HG03097 (cell line): Measurements from ENCODE around the gene NEK6.

Source experiments
- ATAC-seq: cut with Tn5 transposase; IDR thresholded peaks from one replicate; pipeline ENCODE4 v1.9.1; 2021; ENCODE audit not compliant: unreplicated experiment, low FRiP score

NEK6 gene

DNA sequence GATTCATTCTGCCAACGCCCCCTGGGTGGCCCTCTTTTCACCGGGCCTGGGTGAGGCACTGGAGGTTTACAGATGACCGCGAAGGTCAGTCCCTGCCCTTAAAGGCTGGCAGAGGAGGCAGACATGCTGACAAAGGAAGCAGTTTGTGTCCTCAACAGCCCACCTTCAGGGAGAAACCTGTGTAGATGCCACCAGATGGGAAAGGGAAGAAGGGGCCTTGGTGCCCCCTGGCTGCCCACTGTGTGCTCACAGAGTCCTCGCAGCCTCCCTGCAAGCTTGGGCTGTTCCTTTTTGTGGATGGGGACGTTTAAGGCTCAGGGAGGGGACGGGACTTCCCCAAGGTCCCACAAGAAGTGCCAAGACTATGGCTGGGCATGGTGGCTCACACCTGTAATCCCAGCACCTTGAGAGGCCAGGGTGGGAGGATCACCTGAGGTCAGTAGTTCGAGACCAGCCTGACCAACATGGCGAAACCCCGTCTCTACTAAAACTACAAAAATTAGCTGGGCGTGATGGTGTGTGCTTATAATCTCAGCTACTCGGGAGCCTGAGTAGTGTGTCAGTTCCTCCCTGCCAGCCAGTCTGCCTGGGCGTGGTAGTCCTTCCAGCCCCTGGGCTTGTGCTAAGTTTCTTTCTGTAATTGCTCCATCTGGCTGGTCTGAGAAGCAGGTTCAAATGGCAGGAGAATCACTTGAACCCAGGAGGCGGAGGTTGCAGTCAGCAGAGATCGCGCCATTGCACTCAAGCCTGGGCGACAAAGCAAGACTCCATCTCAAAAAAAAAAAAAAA, 36.2 kb downstream of the NEK6 start:
- ATAC-seq: no peak

DNA sequence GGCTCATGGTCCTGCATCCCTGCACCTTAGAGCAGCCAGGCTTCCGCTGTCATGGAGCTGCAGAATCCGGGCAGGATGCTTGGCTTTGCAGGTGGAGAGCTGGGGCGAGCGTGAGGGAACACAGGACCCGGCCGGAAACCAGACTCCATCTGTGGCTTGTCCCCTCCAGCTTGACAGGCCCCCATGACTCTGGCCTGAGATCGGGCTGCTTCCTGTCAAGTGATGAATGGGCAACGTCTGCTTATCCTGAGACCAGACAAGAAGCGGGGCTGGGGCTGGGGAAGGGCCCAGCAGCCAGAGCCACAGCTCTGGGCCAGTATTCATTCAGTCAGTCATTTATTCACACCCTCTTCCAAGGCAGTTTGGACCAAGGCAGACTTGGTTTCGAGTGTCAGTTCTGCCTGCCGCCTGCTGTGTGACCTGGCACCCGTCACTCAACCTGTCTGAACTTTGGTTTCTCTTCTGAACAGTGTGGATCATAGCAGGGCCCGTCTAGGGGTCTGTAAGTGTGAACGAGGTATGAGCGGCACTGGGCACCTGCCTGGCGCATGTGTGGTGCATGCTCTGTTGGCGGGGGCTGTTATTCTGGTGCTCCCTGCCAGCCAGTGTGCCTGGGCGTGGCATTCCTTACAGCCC, 37.5 kb downstream of the NEK6 start:
- ATAC-seq: no peak

DNA sequence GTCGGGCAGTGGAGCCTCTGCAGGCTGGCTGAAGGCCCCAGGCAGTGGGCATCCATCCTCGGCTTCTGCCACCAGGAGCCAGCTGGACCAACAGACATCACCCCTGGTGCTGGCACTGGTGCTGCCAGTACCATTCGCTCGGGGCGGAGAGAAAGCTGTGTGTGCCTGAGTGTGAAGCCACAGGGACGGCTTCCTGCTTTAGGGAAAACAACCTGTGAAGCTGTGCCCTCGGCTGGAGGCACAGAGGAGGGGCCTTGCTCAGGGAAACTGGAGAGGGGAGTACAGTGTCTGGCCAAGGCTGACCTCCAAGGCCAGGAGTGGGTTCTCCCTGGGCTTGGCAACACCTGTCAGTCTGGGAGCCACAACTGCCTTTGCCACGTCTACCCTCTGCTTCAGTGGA, 38.3 kb downstream of the NEK6 start:
- ATAC-seq: no peak

GRCh38 chr9:124296796-124297550, 39.2 kb downstream of the NEK6 start:
- no peak for ATAC-seq

DNA sequence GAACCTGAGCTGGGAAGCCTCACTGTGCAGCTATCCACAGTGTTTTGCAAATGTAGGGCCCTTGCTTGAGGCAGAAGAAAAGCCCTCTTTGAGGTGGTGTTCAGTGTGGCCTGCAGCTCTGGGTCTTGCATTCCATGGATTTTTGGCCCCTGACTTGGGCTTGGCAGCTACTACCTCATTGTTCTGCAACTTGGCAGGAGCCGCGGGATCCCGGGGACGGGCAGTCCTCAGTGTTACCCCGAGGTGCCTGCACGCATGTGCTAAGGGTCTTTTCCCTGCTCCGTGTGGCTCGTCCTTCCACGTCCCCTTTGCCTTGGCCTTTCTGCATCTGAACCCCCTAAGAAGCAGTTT, 39.8 kb downstream of the NEK6 start:
- no peak for ATAC-seq

- no peak for ATAC-seq
Observed at GRCh38 chr9:124297915-124298645, 40.3 kb downstream of the NEK6 start.

DNA sequence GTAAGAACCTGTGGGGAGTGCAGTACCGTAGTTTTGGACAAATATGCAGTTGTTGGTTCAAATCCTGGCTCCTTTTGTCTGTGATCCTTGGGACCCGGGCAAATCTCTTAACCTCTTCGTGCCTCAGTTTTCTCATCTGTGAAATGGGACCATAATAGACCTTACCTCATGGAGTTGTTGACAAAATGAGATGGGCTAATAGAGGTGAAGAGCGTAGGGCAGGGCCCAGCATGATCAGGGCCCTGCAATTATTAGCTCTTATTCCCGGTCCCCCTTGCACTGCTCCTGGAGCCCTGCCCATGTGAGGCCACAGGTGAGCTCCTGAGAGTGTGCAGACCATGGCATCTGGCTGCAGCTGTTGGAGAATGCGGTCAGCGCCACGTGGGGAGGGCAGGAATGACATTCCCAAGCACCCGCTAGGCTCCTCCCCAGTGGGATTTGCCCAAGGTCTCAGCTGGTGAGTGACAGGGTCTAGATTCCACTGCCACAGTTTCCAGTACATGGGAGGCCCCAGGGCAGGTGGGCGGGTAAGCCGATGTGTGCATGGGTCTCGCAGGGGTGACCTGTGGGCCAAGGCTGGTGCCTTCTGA, 41.0 kb downstream of the NEK6 start:
- no peak for ATAC-seq

DNA sequence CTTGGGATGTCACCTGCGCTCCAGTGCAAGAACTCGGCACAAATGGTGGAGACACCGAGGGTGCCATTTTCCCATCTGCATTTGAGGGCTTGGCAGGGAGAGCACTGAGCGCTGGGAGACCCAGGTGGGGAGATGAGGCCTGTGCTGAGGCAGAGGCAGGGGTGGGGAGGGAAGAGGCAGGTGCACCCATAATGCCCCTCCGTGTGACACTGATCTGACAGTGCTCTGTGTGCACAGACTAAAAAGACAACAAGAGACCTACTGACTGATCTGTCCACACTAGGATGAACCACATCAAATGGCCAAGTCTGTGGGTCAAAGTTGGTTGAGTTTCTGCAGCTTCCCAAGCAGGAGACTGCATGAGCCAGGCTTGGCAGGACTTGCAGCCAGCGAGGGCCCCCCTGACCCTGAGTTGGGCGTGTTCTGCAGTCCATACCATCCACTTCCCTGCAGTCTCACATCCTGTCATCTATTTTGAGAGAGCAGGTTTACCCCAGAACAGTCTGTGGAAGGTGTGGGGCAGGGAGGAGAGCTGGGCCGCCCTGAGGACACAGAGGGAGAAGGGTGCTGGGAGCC, 41.9 kb downstream of the NEK6 start:
- ATAC-seq: no peak

DNA sequence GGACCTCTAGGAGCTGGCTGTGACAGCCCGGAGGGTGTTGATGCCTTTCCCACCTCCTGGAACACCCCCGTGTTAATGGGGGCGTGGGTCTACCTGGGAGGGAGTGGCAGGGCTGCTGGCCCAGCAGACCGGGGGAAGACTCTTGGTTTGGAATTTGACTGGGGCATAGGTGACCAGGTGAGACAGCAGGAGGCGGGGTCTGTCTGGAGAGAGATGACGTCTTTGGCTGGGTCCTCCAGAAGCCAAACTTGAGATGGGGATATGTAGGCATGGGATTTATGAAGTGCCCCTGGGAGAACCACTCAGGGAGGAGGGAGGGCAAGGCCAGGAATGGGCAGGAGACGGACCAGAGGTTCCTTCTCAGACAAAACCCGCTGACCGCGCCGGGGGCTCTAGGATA, 42.6 kb downstream of the NEK6 start:
- ATAC-seq: no peak

DNA sequence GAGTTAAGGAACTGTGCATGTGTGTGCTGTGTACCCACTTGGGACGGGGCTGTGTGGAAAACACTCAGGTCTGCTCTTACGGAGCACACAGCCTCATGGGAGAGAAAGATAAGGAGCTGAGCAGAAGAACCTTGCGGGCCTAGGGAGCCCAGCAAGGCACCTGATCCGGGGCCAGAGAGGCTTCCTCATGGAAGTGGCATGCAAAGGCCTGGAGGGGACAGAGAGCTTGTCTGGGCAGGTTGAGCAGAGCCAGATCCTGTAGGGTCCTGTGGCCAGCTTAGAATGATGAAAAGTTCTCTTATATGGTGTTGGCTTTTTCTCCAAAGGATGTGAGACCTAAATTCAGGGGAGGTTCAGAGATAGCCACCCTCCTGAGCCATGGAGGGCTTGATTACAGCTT, 45.2 kb downstream of the NEK6 start:
- ATAC-seq: no peak

- ATAC-seq: no peak
Observed at GRCh38 chr9:124303762-124304161, 46.0 kb downstream of the NEK6 start.

DNA sequence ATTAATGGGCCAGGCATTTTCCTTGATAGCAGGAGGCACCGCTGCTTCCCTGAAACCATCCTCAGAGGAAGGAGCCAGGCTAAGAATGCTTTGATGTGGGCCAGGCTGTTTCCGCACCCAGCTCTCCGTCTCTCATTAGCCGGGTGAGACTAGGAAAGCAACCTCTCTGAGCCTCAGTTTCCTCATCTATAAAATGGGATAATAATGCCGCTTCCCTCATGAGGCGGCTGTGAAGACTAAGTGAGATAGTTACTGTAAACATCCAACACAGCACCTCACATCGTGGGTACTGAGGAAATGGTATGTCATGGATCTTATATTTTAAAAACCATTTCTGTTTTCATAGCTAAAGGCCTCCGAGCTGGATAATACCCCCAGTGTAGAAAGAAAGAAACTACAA, 46.5 kb downstream of the NEK6 start:
- no peak for ATAC-seq

DNA sequence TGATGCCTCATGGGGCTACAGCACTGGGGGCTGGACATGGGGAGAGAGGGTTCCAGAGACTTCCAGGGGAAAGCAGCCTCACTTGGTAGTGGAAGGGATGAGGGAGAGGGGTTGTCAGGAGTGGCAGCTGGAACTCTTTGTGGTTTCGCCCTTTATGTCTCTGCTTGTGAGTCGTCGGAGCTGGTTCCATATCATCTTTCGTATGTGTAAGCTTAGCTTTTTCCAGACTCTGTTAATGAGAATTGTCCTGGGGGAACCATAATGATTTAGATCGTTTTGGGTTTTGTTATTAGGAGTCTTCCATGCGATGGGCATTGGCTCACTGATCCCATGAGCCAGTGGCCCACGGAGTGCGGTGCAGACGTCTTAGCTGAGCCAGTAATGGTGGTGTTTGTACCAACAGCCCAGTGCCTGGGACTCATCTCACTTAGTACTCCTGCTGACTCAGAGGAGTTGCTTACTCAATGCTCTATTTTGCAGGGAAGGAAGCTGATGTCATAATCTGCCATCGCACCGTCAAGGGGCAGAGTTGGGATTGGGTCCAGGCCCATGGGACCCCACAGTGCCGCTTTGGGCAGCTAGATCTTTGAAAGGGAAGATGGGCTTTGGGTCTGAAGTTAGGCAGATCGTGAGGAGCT, 48.5 kb downstream of the NEK6 start:
- ATAC-seq: no peak

DNA sequence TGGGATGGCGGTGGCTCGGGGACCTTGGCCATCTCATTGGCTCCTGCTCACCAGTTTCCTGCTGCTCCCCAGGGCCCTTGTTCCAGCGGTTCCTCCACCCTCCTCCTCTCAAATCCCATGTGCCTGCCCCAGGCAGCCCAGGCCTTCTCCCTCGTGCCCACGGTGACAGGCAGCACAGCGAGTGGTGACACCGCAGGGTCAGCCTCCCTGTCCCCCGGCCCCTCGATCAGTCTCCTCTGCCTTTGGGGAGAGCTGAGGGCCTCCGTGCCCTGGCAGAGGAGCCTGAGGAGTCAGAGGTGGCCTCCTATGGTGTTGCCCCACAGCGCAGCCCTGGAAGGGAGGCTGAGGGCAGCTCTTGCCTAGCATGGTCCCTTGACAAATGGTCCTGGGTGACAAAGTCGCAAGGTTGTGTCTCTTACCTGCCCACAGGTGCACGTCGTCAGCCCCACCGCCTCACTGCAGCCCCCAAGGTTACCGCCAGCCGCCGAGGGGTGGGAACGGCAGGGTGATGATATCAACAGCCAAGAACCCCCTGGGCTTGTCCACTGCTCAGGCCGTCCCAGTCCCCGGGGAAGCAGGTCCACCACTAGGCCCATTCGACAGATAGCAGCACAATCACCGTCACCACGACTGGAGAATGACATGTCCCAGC, 49.8 kb downstream of the NEK6 start:
- no peak for ATAC-seq

- no peak for ATAC-seq
Observed at GRCh38 chr9:124308606-124309491, 51.1 kb downstream of the NEK6 start.

- ATAC-seq: no peak
Observed at GRCh38 chr9:124309667-124310084, 51.9 kb downstream of the NEK6 start.

DNA sequence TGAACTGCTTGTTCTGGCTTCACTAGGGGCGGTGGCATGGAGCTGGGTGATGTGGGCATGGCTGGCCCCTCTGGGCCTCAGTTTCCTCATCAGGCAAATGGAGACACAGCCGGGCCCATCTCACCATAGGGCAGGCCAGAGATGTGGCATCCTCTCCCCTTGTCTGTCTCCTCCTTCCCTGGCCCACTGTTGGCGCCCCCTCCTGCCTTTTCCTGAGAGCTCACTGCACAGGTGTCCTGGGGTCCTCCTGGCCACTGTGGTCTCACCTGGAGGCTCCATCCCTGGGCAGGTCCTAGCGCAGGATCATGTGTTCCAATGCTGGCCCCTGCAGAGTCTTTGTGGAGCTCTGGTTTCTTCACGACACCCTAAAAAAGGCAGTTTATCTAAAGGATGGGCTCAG, 53.5 kb downstream of the NEK6 start:
- ATAC-seq: no peak
